Stimulated activated CD8-positive, alpha-beta memory T cell treated with anti-CD3 and anti-CD28 coated beads, Interleukin-12 subunit alpha, Interleukin-12 subunit beta, amount 100 ng/mL, for 4 hours (primary cell): ENCODE data around the gene GBX1.

ENCODE experiments used
- DNase-seq: peaks from one replicate; pipeline ENCODE4 v3.0.0-alpha.2; 2020; ENCODE audit warnings: low read depth

Gene GBX1

DNA sequence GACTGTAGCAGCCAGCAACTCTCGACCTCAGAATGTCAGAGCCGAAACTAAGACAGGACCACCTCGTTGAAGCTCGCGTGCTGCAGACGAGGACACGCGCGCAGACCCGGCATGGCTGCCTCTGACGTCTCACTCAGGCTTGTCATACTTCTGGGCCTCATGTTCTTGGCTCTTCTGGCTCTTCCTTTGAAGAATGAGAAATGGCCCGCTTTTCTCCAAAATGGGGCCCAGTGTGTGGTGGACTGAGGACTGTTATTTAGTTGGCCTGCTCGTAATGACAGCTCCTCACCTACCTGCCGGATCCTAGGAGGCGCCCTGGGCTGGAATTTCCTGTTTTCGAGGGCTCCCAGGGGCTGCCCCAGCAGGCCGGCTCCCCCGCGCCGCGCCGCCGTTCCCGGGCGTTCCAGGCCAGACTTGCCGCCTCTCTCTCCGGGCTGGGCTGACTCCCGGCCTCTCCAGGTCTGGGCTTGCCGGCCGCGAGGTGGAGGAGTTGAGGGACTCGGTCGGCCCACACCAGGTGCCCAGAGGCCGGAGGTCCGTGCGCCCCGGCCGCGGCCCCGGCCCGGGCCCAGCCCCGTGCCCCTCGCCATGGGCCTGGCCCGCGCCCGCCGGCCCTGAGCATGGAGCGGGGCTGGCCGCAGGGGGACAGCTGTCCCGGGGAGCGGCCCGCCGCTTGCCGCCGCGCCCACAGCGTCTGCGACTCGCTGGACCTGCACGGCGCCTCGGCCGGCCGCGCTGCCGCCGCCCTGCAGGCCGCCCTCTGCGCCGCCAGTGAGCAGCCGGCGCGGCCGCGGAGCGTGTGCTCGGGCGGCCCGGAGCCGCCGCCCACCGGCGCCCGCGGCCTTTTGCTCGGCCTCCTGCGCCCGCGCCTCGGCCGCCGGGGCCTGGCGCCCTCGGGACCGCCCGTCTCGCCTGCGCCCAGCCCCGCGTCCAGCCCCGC lies 53.1 kb downstream of the GBX1 start:
- DNase-seq: no peak

DNA sequence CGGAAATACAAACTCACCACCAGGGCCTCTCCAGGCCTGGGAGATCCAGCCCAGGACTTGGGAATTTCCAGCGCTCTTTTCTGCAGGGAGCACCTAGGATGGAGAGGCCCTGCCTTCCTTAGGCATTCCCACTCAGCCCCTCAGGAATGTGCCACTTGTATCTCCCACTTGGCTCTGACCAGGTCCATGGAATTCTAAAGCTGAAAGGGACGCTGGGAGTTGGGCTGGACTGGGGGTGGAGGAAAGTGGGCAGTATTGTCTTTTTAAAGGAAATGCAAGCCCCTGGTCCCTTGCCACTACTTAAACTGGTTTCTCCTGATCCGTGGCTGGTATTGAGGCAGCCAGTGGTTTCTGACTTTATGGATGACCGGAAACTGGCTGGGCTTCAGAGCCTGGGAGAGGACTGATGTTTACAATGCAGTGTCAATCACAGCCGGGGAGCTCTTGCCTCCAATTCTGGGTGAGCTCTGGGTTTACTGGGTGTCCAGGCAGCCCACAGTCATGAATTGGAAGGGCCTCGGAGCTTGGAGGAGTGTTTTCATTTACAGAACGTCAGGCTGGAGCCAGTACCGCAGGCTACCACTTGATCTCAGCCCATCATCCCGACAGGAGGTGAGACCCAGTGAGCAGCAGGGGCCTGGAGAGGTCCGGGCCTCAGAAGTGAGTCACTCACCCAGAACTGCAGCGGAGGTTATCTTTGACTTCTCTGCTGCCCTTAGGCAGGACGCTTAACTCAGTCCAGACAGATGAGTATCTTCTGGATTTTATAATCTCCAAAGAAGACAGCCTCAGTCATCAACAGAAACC lies 53.9 kb downstream of the GBX1 start:
- DNase-seq: no peak

DNA sequence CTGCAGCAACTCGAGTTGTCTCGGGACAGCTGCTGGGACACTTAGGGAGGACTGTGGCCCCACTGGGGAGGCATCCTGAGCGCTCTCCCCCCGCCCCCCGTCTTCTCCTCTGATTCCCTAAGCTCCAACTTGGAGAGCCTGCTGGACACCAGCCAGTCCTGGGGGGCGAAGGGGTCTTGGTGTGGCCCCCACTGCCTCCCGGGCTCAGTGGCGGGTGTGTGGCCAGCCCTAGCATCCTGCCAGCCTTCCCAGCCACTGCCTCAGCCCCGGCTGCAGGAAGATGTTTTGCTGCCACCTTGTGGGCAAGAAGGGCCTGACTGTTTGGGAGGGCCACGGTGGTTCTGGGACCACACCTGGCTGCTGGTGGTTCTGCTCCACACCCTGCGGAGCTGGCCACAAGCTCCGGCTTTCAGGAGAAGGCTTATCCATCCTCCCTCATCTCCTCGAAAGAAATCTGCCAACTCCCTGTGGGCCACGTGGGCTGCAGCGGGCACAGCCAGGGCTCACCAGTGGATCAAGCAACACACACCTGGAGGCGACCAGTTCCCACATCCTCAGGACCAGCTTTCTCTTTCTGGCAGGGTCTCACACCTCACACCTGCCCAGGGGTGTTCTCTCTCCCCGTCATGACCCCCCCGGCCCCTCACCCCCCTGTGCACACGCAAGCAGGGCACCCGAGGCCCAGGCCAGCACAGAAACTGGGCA lies 56.4 kb downstream of the GBX1 start:
- peak; percentile 48 for DNase-seq

DNA sequence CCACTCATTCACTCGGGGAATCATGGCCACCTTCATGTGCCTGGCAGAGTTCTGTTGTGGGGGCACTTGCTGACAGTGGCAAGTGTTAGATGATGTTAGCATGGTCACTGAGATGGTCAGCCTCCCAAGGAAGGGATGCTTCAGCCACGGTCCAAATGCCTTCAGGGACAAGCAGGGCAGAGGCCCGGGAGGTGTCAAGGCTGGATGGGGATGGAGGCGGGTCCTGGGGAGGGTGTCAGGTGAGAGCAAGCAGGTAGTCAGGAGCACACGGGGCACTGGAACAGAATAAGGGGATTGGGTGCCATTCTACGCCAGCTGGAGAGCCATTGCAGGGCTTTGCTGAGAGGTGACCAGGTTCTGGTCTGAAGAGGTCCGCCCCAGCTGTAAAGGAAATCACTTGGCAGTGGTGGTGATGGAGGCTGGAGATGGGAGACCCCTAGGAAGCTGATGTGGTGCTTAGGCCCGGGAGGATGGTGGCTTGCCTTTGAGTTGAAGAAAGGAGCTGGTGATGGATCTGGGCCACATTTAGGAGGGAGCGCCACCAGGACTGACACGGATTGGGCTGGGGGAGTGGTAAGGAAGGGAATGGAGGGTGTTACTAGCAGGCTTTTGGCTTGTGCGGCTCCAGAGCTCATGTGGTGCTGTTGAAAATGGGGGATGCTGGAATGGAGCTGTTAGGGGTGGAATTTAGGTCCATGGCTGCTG lies 57.1 kb downstream of the GBX1 start:
- no peak for DNase-seq

DNA sequence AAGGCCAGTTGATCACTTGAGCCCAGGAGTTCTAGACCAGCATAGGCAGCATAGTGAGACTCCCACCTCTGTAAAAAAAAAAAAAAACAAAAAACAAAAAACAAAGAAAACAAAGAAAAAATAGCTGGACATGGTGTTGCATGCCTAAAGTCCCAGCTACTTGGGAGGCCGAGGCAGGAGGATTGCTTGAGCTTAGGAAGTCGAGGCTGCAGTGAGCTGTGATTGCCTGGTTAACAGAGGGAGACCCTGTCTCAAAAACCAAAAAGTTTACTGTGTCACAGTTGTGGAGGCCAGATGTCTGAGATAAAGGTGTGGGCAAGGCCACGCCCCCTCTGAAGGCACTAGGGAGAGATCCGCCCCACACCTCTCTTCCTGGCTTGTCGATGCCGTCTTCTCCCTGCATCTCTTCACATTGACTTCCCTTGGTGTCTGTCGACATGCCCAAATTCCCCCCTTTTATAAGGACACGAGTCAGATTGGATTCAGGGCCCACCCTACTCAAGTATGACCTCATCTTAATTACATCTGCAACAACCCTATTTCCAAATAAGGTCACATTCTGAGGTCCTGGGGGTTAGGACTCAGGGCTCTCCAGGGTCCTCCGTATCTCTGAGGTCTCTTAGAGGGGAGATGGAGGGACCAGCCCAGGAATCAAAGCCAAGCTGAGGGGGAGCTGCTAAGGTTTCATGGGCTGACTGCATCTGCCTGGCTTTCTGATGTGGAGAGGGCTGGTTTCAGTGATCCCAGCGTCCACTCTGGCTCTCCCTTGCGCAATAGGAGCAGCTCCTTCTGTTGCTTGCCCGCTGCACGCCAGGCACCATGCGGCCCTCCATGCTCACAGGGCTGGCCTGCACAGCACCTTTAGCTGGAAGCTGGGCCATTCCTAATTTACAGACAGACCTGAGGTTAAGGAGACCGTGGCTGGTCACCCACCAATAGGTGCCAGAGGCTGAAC lies 58.1 kb downstream of the GBX1 start:
- DNase-seq: no peak

DNA sequence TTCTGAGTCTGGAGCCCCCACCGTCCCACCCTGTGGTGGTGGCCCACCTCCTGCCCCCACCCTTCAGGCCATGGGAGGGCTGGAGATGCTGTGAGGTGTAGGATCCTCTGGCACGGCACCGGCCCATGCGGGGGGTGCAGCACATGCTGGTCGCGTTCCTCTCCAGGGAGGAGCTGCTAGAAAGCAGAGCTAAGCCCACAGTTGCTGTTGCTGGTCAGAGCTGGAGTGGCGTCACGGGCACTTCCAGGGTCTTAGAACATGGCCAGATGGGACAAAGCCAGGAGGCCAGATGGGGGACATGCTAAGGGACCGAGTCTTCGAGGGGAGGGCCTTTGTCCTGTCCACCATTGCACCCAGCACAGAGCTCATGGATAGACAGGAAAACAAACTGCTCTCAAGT lies 59.6 kb downstream of the GBX1 start:
- no peak for DNase-seq

- no peak for DNase-seq
Measured at GRCh38 chr7:151104411-151105235, 62.9 kb downstream of the GBX1 start.

DNA sequence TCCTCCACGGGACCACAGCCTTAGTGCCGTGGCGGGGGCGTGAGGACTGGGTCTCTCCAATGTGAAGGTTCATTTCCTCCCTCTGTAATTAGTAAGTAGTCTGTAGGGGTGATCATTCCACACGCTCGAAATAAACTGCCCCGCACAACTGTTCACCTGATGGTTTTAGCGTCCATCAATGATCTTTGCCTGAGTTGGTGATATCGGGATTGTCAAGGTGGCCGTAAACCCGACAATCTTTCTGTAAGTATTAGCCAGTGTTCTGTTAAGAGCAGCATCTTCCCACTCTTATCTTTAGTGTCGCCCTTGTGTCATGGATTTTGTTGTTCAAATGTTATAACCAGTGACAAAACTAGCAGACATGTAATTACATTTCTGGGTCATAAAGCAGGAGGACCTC lies 63.5 kb downstream of the GBX1 start:
- DNase-seq: no peak

- no peak for DNase-seq
Measured at GRCh38 chr7:151102991-151103390, 64.5 kb downstream of the GBX1 start.

DNA sequence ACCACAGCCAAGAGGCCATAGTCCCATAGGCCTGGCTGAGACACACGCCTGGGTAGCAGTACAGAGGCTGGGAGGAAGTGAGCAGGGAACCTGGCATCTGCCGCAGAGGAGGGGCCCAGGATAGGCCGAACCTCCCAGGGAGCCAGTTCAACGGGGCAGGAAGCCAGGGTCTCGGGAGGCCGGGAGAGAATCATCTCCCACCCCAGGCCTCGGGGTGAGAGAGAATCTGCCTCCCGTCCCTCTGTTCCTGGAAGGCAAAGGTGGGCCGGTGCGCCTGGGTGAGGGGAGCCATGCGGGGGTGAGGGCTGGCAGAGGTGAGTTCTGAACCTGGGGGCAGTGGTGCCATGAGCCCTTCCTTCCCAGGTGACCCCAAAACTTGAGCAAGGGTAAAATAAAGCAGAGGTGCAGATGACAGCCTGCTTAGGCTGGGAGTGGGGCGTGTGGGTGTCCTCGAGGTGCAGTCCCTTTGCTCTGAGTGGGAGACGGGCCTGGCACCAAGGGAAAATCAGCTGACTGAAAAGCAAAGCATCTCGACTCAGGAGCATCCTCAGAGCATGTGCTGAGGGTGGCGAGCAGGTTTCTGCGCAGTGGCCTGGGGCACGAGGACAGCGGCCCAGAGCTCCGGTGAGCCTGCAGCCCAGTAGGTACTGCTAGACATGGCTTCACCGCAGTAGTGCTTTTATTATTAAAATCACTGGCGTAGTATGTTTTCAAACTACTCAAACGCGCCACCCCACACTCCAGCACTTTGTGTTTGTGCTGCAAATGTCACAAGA lies 65.7 kb downstream of the GBX1 start:
- DNase-seq: no peak

- no peak for DNase-seq
Measured at GRCh38 chr7:151100921-151101320, 66.6 kb downstream of the GBX1 start.

DNA sequence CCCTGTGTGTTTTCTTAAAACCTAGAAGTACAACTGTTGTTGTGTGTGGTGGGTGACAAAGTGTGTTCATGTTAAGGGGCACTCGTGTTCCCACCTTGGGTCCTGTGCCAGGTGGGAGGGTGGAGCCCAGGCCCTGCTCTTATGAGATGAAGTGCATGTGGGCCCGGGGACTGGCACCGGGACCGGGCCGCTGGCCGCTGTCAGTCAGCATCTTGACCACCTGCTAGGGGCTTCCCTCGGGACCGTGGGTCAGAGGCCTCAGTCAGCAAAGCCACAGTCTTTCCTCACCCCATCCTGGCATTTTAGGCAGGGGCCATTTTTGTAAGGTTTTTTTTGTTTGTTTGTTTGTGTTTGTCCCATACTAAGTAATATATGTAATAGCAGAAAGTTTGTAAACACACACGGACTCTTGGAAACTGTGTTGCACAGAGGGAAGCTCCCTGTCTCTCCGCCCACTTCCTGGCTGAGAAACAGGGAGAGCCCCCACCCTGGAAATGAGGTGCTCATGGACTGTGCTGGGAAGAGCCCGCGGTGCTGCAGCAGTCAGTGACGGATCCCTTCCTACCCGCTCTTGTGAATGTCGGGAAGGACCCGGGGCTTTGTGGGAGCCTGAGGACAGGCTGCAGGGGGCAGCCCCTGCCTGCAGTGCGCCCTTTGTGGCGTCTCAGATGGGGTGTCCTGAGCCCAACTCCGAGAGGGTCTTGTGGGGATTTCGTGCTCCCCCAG lies 67.8 kb downstream of the GBX1 start:
- no peak for DNase-seq
